Mesendoderm (in vitro differentiated cells): ENCODE measurements around the gene KIF5A.

Experiments
- DNase-seq: peaks from one replicate; pipeline ENCODE4 v3.0.0; 2013
- H2AK5ac ChIP-seq: 2 replicates; pipeline ENCODE4 v1.6.1; 2013; ENCODE audit warnings: low read length, inconsistent platforms
- H2BK120ac ChIP-seq: 2 replicates; pipeline ENCODE4 v1.6.1; 2013; ENCODE audit warnings: low read depth, mild to moderate bottlenecking, low read length, moderate library complexity, mixed read lengths
- H2BK15ac ChIP-seq: replicated peaks from 2 replicates; pipeline ENCODE4 v1.6.1; 2013; ENCODE audit warnings: low read depth, mild to moderate bottlenecking, moderate library complexity
- H2BK5ac ChIP-seq: 2 replicates; pipeline ENCODE4 v1.6.1; 2013; ENCODE audit warnings: low read length, inconsistent platforms
- H3K18ac ChIP-seq: 2 replicates; pipeline ENCODE4 v1.6.1; 2013; ENCODE audit warnings: mild to moderate bottlenecking, low read length, mixed read lengths
- H3K23ac ChIP-seq: one replicate; pipeline ENCODE4 v1.6.1; 2013; ENCODE audit warnings: low read length
- H3K27ac ChIP-seq: 2 replicates; pipeline ENCODE4 v1.5.1; 2013; ENCODE audit warnings: low read depth, mild to moderate bottlenecking, inconsistent platforms, low read length, moderate library complexity
- H3K27me3 ChIP-seq: 2 replicates; pipeline ENCODE4 v1.6.1; 2013; ENCODE audit warnings: low read length, control low read depth, mild to moderate bottlenecking, inconsistent platforms; ENCODE audit not compliant: insufficient read depth, poor library complexity
- H3K36me3 ChIP-seq: 2 replicates; pipeline ENCODE4 v1.6.1; 2013; ENCODE audit warnings: low read length, inconsistent platforms; ENCODE audit not compliant: control insufficient read depth, insufficient read depth
- H3K4ac ChIP-seq: one replicate; pipeline ENCODE4 v1.6.1; 2013; ENCODE audit warnings: low read depth, mild to moderate bottlenecking, low read length, moderate library complexity
- H3K4me1 ChIP-seq: 2 replicates; pipeline ENCODE4 v1.6.1; 2013; ENCODE audit warnings: low read depth, low read length, inconsistent platforms; ENCODE audit not compliant: control insufficient read depth
- H3K4me2 ChIP-seq: 2 replicates; pipeline ENCODE4 v1.6.1; 2013; ENCODE audit warnings: low read length
- H3K4me3 ChIP-seq: 2 replicates; pipeline ENCODE4 v1.5.1; 2013; ENCODE audit warnings: mild to moderate bottlenecking, low read length
- H3K56ac ChIP-seq: one replicate; pipeline ENCODE4 v1.6.1; 2013; ENCODE audit warnings: low read length
- H3K79me1 ChIP-seq: 2 replicates; pipeline ENCODE4 v1.6.1; 2013; ENCODE audit warnings: low read length, inconsistent platforms
- H3K79me2 ChIP-seq: 2 replicates; pipeline ENCODE4 v1.6.1; 2013; ENCODE audit warnings: mild to moderate bottlenecking, low read length; ENCODE audit not compliant: control insufficient read depth, insufficient read depth
- H3K9ac ChIP-seq: 2 replicates; pipeline ENCODE4 v1.6.1; 2013; ENCODE audit warnings: low read length, inconsistent platforms
- H4K5ac ChIP-seq: one replicate; pipeline ENCODE4 v1.6.1; 2013; ENCODE audit warnings: low read length
- H4K8ac ChIP-seq: one replicate; pipeline ENCODE4 v1.6.1; 2013; ENCODE audit warnings: low read depth, mild to moderate bottlenecking, control low read depth, low read length, moderate library complexity
- WGBS: extraction: QIAGEN DNeasy Blood & Tissue Kit; methylation state at CpG from one replicate; pipeline ENCODE4 v1.1.7; 2013; ENCODE audit warnings: low lambda C conversion rate, missing lambda C conversion rate; ENCODE audit not compliant: insufficient coverage; ENCODE audit errors: extremely low coverage; 5-methylcytosine and 5-hydroxymethylcytosine counted together

KIF5A gene

GRCh38 chr12:57590864-57591781, 41.3 kb downstream of the KIF5A start, which contains the start of gene PIP4K2C:
TSS of gene PIP4K2C (plus strand) at chr12:57591192. CDS start at chr12:57591290, 98 bp downstream.
- H3K79me2 ChIP-seq, result peaks cover 12% of the 10 kb centered on the region
- peak within 1 kb of the TSS; percentile 29 for H3K18ac ChIP-seq
- H3K36me3 ChIP-seq, result no peaks in the 10 kb centered on the region
- no peaks in the 10 kb centered on the region for H3K27me3 ChIP-seq
- WGBS, result no CpG with 5 or more reads among the region's 69 CpGs
- peaks cover 10% of the 10 kb centered on the region for H3K4me1 ChIP-seq
- peak within 1 kb of the TSS; percentile 94 for H3K4me2 ChIP-seq
- no peak within 1 kb of the TSS for H2BK5ac ChIP-seq
- H4K8ac ChIP-seq, result no peak within 1 kb of the TSS
- H2BK120ac ChIP-seq, result no peak within 1 kb of the TSS
- no peak within 1 kb of the TSS for H3K4ac ChIP-seq
- DNase-seq, result peak; percentile 92
- no peak within 1 kb of the TSS for H2BK15ac ChIP-seq
- no peak within 1 kb of the TSS for H4K5ac ChIP-seq
- H3K9ac ChIP-seq, result peak within 1 kb of the TSS; percentile 87
- H3K4me3 ChIP-seq, result peak within 1 kb of the TSS; percentile 90
- H2AK5ac ChIP-seq, result no peak within 1 kb of the TSS
- H3K79me1 ChIP-seq, result peaks cover 16% of the 10 kb centered on the region
- H3K27ac ChIP-seq, result peak within 1 kb of the TSS; percentile 21
- peak within 1 kb of the TSS; percentile 15 for H3K23ac ChIP-seq
- peak within 1 kb of the TSS; percentile 87 for H3K56ac ChIP-seq

GRCh38 chr12:57591782-57592325, 42.0 kb downstream of the KIF5A start:
- H2BK120ac ChIP-seq, result no peak overlapping the region
- no peaks in the 10 kb centered on the region for H3K27me3 ChIP-seq
- H3K4me1 ChIP-seq, result peaks cover 10% of the 10 kb centered on the region
- no peak overlapping the region for H4K5ac ChIP-seq
- H3K4me3 ChIP-seq, result peak overlapping the region; percentile 90
- no peak overlapping the region for H2BK5ac ChIP-seq
- H3K9ac ChIP-seq, result peak overlapping the region; percentile 87
- no peak for DNase-seq
- H3K56ac ChIP-seq, result peak overlapping the region; percentile 87
- WGBS, result no CpG with 5 or more reads among the region's 10 CpGs
- H3K23ac ChIP-seq, result no peak overlapping the region
- H3K27ac ChIP-seq, result no peak overlapping the region
- H3K36me3 ChIP-seq, result peaks cover 1% of the 10 kb centered on the region
- no peak overlapping the region for H4K8ac ChIP-seq
- no peak overlapping the region for H2BK15ac ChIP-seq
- H3K79me2 ChIP-seq, result peaks cover 12% of the 10 kb centered on the region
- H3K18ac ChIP-seq, result no peak overlapping the region
- H2AK5ac ChIP-seq, result no peak overlapping the region
- peaks cover 16% of the 10 kb centered on the region for H3K79me1 ChIP-seq
- no peak overlapping the region for H3K4ac ChIP-seq
- H3K4me2 ChIP-seq, result peak overlapping the region; percentile 94

GRCh38 chr12:57592551-57593165, 42.8 kb downstream of the KIF5A start:
- H3K79me1 ChIP-seq, result peaks cover 16% of the 10 kb centered on the region
- H3K79me2 ChIP-seq, result peaks cover 12% of the 10 kb centered on the region
- no peak overlapping the region for H3K18ac ChIP-seq
- H3K4me3 ChIP-seq, result no peak overlapping the region
- no peak overlapping the region for H3K27ac ChIP-seq
- no peak for DNase-seq
- H2BK5ac ChIP-seq, result no peak overlapping the region
- peaks cover 10% of the 10 kb centered on the region for H3K4me1 ChIP-seq
- no peak overlapping the region for H2BK15ac ChIP-seq
- H3K36me3 ChIP-seq, result peaks cover 1% of the 10 kb centered on the region
- no peak overlapping the region for H3K56ac ChIP-seq
- H4K8ac ChIP-seq, result no peak overlapping the region
- H4K5ac ChIP-seq, result no peak overlapping the region
- no peak overlapping the region for H2BK120ac ChIP-seq
- no peak overlapping the region for H3K4ac ChIP-seq
- no peak overlapping the region for H3K9ac ChIP-seq
- H3K23ac ChIP-seq, result no peak overlapping the region
- H2AK5ac ChIP-seq, result no peak overlapping the region
- no peak overlapping the region for H3K4me2 ChIP-seq
- no peaks in the 10 kb centered on the region for H3K27me3 ChIP-seq
- WGBS, result no CpG with 5 or more reads among the region's 2 CpGs

GRCh38 chr12:57593187-57593586, 43.3 kb downstream of the KIF5A start:
- Histone ChIP-seq H2BK15ac (no peak overlapping the region), H3K23ac (no peak overlapping the region), H3K27ac (no peak overlapping the region), H4K5ac (no peak overlapping the region), H3K56ac (no peak overlapping the region), H3K27me3 (no peaks in the 10 kb centered on the region), H3K4me3 (no peak overlapping the region), H3K18ac (no peak overlapping the region), H3K9ac (no peak overlapping the region), H3K4me2 (no peak overlapping the region), H3K79me2 (peaks cover 12% of the 10 kb centered on the region), H2AK5ac (no peak overlapping the region), H4K8ac (no peak overlapping the region), H3K79me1 (peaks cover 16% of the 10 kb centered on the region), H3K4me1 (peaks cover 10% of the 10 kb centered on the region), H2BK120ac (no peak overlapping the region), H3K36me3 (peaks cover 1% of the 10 kb centered on the region), H2BK5ac (no peak overlapping the region), H3K4ac (no peak overlapping the region)
- no peak for DNase-seq
- no CpG with 5 or more reads among the region's 4 CpGs for WGBS

- WGBS, result no CpG with 5 or more reads among the region's 2 CpGs
- no peak overlapping the region for H3K4ac ChIP-seq
- no peaks in the 10 kb centered on the region for H3K79me1 ChIP-seq
- H3K4me3 ChIP-seq, result no peak overlapping the region
- H3K56ac ChIP-seq, result no peak overlapping the region
- no peak overlapping the region for H2BK15ac ChIP-seq
- H3K4me1 ChIP-seq, result peaks cover 4% of the 10 kb centered on the region
- no peak overlapping the region for H2BK120ac ChIP-seq
- H3K18ac ChIP-seq, result no peak overlapping the region
- peaks cover 3% of the 10 kb centered on the region for H3K36me3 ChIP-seq
- H4K5ac ChIP-seq, result no peak overlapping the region
- H3K79me2 ChIP-seq, result no peaks in the 10 kb centered on the region
- no peak overlapping the region for H4K8ac ChIP-seq
- H3K27me3 ChIP-seq, result no peaks in the 10 kb centered on the region
- no peak overlapping the region for H3K23ac ChIP-seq
- H3K27ac ChIP-seq, result no peak overlapping the region
- H3K4me2 ChIP-seq, result no peak overlapping the region
- DNase-seq, result no peak
- H2BK5ac ChIP-seq, result no peak overlapping the region
- no peak overlapping the region for H2AK5ac ChIP-seq
- H3K9ac ChIP-seq, result no peak overlapping the region
These were observed 50.6 kb downstream of the KIF5A start for GRCh38 chr12:57600395-57600794.
